GM19467 (cell line): ENCODE results near the gene CACNA1C.
"Not testable (repeated sequence)": the region's sequence is repeated elsewhere in the genome, so short reads cannot be mapped to it uniquely, and the experiment has no call there.

Experiments used
- ATAC-seq: cut with Tn5 transposase; IDR thresholded peaks from one replicate; pipeline ENCODE4 v1.9.1; 2021; ENCODE audit warnings: mild to moderate bottlenecking, moderate library complexity; ENCODE audit not compliant: unreplicated experiment

CACNA1C gene

GRCh38 chr12:2690348-2691005 lies 637.7 kb downstream of the CACNA1C start:
- ATAC-seq: no peak

- ATAC-seq: no peak
These were observed 638.2 kb downstream of the CACNA1C start for GRCh38 chr12:2691006-2691344.

DNA sequence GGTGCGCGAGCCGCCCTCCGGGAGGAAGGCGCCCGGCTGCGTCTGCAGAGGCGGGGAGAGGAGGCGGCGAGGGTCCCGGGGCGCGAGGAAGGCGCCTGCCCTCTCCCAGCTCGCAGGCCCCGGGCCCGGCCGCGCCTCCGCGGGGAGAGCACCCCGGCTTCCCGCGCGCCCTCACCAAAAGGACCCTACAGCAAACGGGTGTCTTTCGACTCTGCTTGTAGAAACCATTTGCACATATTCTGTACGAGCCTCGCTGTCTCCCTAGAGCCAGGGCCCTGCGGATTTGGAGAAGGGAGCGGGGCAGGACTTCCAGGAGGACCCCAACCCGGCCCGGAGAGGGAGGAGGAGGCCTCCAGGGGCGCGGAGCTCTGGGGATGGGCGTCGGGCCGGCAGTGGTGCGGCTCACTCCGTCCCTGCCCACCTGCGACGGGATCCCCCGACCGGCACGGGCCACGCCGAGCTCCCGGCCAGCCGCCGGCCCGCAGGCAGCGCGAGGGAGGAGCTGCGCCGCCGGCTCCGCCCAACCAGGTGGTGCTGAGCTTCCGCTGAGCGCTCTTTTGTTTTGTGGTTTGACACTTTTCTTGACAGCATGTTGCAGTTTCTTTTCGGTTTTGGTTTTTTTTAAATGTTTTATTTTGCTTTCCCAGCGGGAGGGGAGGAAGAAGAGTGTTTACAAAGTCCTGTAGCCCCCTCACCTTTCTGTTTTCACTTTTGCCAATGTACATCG lies 638.7 kb downstream of the CACNA1C start:
- ATAC-seq: no peak

DNA sequence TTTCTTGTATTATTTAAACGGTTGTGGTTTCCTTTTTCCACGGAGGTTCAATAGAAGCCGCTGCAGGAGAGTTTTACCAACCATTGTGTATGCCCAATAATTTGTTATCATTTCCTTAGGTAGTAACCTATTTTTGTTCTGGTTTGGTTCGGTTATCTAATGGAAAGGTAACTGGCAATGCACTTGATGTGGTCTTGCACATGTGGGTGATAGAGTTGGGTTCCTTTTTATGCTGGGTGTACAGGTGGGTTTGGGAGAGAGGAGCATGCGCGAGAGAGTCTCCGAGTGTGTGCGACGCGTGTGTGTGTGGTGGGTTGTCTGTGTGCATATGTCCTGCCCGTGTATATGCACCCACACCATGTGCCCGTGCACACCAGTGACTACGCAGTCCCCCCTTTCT lies 639.3 kb downstream of the CACNA1C start:
- no peak for ATAC-seq

DNA sequence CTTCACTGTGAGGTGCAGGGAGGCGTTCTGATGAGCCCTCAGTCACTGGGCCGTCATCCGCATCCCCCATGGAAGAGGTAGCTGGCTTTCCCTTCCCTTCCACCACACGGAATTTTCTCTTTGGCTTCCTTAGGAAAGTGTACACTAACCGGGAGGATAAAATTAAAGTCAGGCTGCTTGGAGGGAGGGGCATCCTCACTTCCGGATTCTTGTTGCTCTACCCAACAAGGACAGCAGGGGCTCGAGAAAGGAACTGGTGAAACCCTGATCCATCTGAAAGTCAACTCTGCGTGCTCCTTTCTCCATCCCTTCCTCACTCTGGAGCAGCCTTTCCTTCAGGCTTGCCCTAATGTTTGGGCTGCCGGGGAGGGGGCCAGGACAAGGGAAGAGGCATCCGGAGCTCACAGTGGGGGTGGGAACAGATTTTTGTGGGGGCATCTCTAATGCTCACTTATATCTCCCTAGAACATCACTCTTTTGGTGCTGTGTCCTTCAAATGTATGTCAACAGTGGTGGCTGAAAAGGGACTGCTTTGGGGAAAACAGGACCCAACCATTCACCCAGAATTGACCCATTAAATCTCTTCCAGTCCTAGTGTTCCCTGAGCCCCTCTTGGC lies 640.6 kb downstream of the CACNA1C start:
- ATAC-seq: no peak

DNA sequence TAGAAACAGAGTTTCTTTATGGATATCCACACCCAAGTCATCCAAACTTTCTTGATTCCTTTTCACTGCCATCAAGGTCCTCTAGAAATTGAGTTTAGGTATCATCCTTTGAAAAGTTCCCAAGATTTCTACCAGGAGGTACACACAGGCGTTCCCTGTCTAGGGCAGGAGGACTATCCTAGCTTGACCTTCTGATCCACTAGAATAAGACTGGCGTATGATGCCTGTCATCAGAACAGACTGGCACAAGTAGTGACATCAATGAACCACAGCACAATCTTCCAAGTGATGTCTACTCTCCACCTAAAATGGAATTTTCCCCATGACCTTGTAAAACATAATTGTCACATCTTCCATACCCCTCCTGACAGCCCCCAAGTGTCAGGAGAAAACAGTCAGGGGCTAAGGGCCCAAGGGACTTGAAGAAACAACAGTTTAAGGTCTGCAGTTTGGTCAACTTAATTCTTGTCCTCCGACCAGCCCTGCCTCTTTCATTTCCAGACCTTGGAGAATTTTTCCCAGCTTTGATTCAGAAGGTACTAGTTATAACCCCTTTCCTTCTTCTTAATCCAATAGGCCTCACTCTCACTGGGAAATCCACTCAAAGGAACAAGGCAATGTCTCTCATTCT lies 641.3 kb downstream of the CACNA1C start:
- no peak for ATAC-seq

GRCh38 chr12:2696136-2696535 lies 643.3 kb downstream of the CACNA1C start:
- ATAC-seq: no peak

DNA sequence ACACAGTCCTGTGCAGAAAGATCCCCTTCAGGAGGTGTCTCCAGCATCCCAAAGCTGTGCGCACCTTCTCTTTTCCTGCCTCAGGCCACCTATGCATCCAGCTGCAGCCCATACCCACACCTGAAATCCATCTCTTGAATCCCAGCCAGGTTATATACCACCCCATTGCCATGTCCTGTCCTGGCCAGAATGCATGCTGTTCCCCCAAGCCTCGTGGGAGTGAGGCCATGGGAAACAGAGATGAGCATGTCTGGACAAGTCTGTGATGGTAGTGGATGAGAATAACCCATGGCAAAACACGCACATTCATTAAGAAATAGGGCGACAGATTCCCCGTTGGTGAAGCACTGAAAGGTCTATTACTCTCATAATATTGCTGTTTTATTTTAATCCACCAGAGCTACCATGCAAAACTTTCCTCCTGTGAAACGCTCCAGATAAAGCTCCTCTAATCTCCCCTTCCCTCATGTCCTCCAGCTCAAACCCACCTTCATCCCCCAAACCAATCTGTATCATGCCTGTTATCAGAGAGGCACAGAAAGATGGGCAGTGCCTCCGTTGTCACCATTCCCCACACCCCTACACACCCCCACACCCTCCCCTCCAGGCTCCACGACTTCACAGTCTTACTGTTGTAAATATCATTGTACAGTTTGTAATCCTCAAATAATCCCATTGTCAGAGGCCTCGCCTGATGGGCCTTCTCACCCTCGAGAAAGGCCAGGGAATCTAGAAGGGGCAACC lies 644.4 kb downstream of the CACNA1C start:
- ATAC-seq: no peak

DNA sequence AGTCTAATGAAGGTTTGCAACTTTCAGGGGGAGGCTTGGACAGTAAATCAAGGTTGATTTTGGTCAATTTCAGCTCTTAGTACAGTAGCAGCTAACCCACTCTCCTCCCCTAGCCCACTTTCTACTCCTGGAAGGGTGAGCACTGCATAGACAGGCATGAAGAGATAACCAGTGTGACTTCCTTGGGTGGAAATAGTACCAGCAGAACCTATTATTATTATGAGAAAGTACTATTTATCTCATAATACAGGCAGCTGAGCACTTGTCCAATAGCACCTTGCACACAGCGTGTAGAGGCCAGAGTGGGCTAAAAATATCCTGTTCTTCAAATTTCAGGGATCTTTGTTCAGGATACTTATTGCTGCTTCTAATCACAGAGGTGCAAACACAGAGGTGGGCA lies 645.8 kb downstream of the CACNA1C start:
- ATAC-seq: no peak

- no peak for ATAC-seq
These were observed 657.9 kb downstream of the CACNA1C start for GRCh38 chr12:2710701-2711100.

- no peak for ATAC-seq
These were observed 666.6 kb downstream of the CACNA1C start for GRCh38 chr12:2719392-2719791.

- no peak for ATAC-seq
These were observed 670.0 kb downstream of the CACNA1C start for GRCh38 chr12:2722806-2723205.

- ATAC-seq: no peak
These were observed 679.5 kb downstream of the CACNA1C start for GRCh38 chr12:2732290-2732689.

DNA sequence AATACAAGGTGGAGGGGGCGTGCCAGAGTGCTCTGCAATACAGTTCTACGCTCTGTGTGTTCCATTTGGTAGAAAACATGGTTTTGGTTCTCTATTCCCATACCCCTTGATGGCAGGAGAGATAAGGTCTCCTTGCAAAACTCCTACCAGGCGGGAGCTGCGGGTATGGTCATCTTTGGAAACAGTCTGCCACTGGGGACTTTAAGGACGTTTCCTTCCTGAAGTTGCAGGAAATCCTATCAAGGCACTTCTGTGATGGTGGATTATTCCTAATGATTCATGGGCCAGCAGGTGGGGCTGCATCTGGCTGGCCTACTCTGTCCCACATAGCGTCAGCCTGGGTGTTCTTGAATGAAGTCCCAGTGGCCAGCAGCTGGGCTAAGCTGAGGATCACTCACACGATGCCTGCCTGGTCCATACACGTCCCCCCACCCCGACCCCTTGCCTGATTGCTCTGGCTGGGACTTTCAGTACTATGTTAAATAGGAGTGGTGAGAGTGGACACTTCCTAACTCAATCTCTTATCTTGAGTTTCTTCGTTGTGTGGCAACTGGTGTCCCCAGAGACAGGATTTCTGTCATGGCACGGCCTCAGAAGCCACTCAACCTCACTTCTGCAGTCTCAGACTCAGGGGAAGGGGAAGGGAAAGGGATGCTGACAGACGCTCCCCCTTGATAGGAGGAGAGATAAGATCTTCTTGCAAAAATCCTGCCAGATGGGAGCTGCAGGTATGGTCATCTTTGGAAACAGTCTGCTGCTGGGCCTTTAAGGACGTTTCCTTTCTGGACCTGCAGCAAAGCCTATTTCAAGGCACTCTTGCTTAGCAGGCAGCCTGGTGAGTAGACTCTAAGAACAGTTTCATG lies 680.9 kb downstream of the CACNA1C start:
- no peak for ATAC-seq

DNA sequence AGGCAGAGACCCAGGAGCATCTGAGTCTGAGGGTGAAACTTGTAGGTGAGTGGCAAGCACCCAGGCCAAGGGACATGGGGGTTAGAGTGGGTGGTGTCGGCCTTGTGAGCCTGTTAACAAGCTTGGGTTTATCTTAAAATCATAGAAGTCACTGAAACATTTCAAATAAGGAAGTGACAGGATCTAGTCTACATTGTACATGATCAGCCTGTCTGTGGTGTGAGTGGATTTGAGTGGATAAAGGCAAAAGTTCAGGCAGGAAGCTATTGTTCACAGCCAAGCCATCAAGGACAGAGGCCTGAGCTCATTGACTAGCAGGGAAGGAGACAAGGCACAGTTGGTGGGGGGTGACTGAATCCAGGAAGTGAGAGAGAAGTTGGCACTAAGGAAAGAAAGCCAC lies 682.6 kb downstream of the CACNA1C start:
- ATAC-seq: no peak

- no peak for ATAC-seq
These were observed 685.0 kb downstream of the CACNA1C start for GRCh38 chr12:2737656-2738241.

DNA sequence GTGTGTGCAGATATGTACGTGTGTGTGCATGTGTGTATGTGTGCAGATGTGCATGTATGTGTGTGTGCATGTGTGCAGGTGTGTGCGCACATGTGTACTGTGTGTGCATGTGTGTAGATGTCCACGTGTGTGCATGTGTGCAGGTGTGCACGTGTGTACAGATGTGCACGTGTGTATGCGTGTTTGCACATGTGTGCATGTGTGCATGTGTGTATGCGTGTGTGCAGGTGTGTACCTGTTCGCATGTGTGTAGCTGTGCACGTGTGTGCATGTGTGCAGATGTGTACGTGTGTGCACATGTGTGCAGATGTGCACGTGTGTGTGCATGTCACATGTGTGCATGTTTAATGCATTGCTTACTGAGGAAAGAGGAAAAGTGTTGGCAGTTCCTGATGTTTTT lies 686.3 kb downstream of the CACNA1C start:
- no peak for ATAC-seq

GRCh38 chr12:2739832-2740641 lies 687.2 kb downstream of the CACNA1C start:
- ATAC-seq: no peak

- not testable (repeated sequence) for ATAC-seq
These were observed 689.2 kb downstream of the CACNA1C start for GRCh38 chr12:2742037-2742436.
